Breast epithelium (tissue), 3 donors: ENCODE results near the gene CDKN1A.

ENCODE experiments used
- CTCF ChIP-seq, 3 donors: fragments of 450-650 bp; IDR thresholded peaks; one replicate each; pipeline ENCODE4 v1.5.1; 2016 to 2017; ENCODE audit warnings: antibody characterized with exemption in 3 of 3, mild to moderate bottlenecking in 3 of 3, moderate library complexity in 3 of 3
- POLR2A ChIP-seq: fragments of 450-650 bp; IDR thresholded peaks from one replicate; pipeline ENCODE4 v1.6.1; 2016; ENCODE audit warnings: antibody characterized with exemption, mild to moderate bottlenecking, moderate library complexity
- POLR2AphosphoS5 ChIP-seq, 3 donors: sonication (generic); formaldehyde crosslinking; IDR thresholded peaks; one replicate each; pipeline ENCODE4 v1.6.1; 2017; ENCODE audit warnings: antibody characterized with exemption in 3 of 3

GRCh38 chr6:36642913-36643817, 35.3 kb upstream of the CDKN1A start:
- TF ChIP-seq CTCF (IDR thresholded peaks at IDR 0.05), result no peak
- TF ChIP-seq POLR2A, result no peak
- no peak for TF ChIP-seq POLR2AphosphoS5 (IDR thresholded peaks at IDR 0.05)
